Left lobe of liver (tissue), 2 donors: ENCODE results near the gene PCCA. TPM values are rescaled to one million over a fixed set of nuclear protein-coding genes. Genes with fewer than 3 reads are reported as not detected.

Experiments used
- ATAC-seq: fragments of 200-7000 bp; cut with Tn5 transposase; one replicate; pipeline ENCODE4 v1.9.1; 2020; ENCODE audit warnings: mild to moderate bottlenecking, moderate library complexity
- DNase-seq: peaks from one replicate; pipeline ENCODE4 v3.0.0-alpha.2; 2020; ENCODE audit warnings: low spot score
- total RNA-seq: library from RNA; stranded (reverse); gene quantifications from one replicate; pipeline ENCODE4 v1.2.1, GENCODE V29; 2021
- donor health status: DM: no; HTN: no; CAD: no; lungs with moderate emphysema.
- donor health status: DM: no; HTN: yes; CAD: no.

PCCA gene
- total RNA-seq, 1 donor from 2014 or later, result 83.5 TPM

GRCh38 chr13:100491164-100491842 is 402.4 kb downstream of the PCCA start:
- DNase-seq, result no peak
- peak; percentile 71 for ATAC-seq

GRCh38 chr13:100493418-100493817 is 404.5 kb downstream of the PCCA start:
- ATAC-seq (no peak), DNase-seq (no peak)

GRCh38 chr13:100495455-100495854 is 406.6 kb downstream of the PCCA start:
- ATAC-seq (no peak), DNase-seq (no peak)

- no peak for DNase-seq
- peak; percentile 12 for ATAC-seq
Observed at GRCh38 chr13:100497389-100497788, 408.5 kb downstream of the PCCA start.

GRCh38 chr13:100502446-100502845 is 413.6 kb downstream of the PCCA start:
- DNase-seq (no peak), ATAC-seq (no peak)

GRCh38 chr13:100503622-100504021 is 414.7 kb downstream of the PCCA start:
- DNase-seq, result no peak
- ATAC-seq, result no peak

- no peak for ATAC-seq
- no peak for DNase-seq
Observed at GRCh38 chr13:100506154-100506553, 417.3 kb downstream of the PCCA start.

GRCh38 chr13:100506600-100507422 is 417.9 kb downstream of the PCCA start:
- ATAC-seq (no peak), DNase-seq (no peak)

- DNase-seq (no peak), ATAC-seq (no peak)
Observed at GRCh38 chr13:100508455-100508854, 419.6 kb downstream of the PCCA start.

GRCh38 chr13:100508996-100509395 is 420.1 kb downstream of the PCCA start:
- DNase-seq, result no peak
- ATAC-seq, result no peak

GRCh38 chr13:100510208-100510957 is 421.5 kb downstream of the PCCA start:
- DNase-seq (no peak), ATAC-seq (no peak)

- DNase-seq (no peak), ATAC-seq (no peak)
Observed at GRCh38 chr13:100511466-100511865, 422.6 kb downstream of the PCCA start.

- no peak for DNase-seq
- ATAC-seq, result no peak
Observed at GRCh38 chr13:100512422-100512821, 423.5 kb downstream of the PCCA start.

- ATAC-seq (no peak), DNase-seq (no peak)
Observed at GRCh38 chr13:100513171-100513570, 424.3 kb downstream of the PCCA start.

GRCh38 chr13:100513987-100514670 is 425.2 kb downstream of the PCCA start:
- ATAC-seq (no peak), DNase-seq (no peak)

GRCh38 chr13:100514788-100515409 is 426.0 kb downstream of the PCCA start:
- ATAC-seq, result peak; percentile 79

GRCh38 chr13:100515410-100515800 is 426.5 kb downstream of the PCCA start:
- DNase-seq (no peak), ATAC-seq (no peak)

More at GRCh38 chr13:100514788-100515409, 426.0 kb downstream of the PCCA start:
- DNase-seq, result peak; percentile 80

GRCh38 chr13:100517135-100517534 is 428.2 kb downstream of the PCCA start:
- peak; percentile 80 for ATAC-seq
- peak; percentile 81 for DNase-seq

GRCh38 chr13:100517728-100518127 is 428.8 kb downstream of the PCCA start:
- DNase-seq (no peak), ATAC-seq (no peak)

GRCh38 chr13:100518394-100519062 is 429.6 kb downstream of the PCCA start:
- no peak for DNase-seq
- ATAC-seq, result no peak
